Activated CD8-positive, alpha-beta T cell treated with anti-CD3 and anti-CD28 coated beads, Interleukin-2, amount 10 ng/mL, durations not matched to agents 7 days and 5 days (primary cell): ENCODE results near the gene SH3BP5L. TPM values are rescaled to one million over a fixed set of nuclear protein-coding genes. Genes with fewer than 3 reads are reported as not detected.
"Not testable (repeated sequence)": the region's sequence is repeated elsewhere in the genome, so short reads cannot be mapped to it uniquely, and the experiment has no call there.

ENCODE experiments used
- ATAC-seq: fragments of 150-1000 bp; cut with Tn5 transposase; one replicate; pipeline ENCODE4 v1.10.0; 2021; ENCODE audit warnings: moderate library complexity
- CTCF ChIA-PET: fragments of 350-600 bp; sonication (Branson Sonifier 250); formaldehyde crosslinking; loops from one replicate; lab custom pipeline; 2021; ENCODE audit warnings: antibody characterized with exemption; lab: Charles Lee
- POLR2A ChIA-PET: fragments of 350-600 bp; sonication (Branson Sonifier 250); formaldehyde crosslinking; loops from one replicate; lab custom pipeline; 2021; ENCODE audit warnings: antibody characterized with exemption; lab: Charles Lee
- DNase-seq: peaks from one replicate; pipeline ENCODE4 v3.0.0-alpha.2; 2020
- H3K27ac Mint-ChIP-seq: one replicate; pipeline ENCODE4 v1.8.0; 2021; ENCODE audit warnings: mild to moderate bottlenecking, mixed read lengths
- H3K27me3 Mint-ChIP-seq: one replicate; pipeline ENCODE4 v1.8.0; 2021; ENCODE audit warnings: low read depth, mixed read lengths
- H3K36me3 Mint-ChIP-seq: one replicate; pipeline ENCODE4 v1.8.0; 2021; ENCODE audit warnings: low read depth, mixed read lengths
- H3K4me1 Mint-ChIP-seq: one replicate; pipeline ENCODE4 v1.8.0; 2021; ENCODE audit warnings: low read depth, mixed read lengths
- H3K4me3 Mint-ChIP-seq: one replicate; pipeline ENCODE4 v1.8.0; 2021; ENCODE audit warnings: mild to moderate bottlenecking, mixed read lengths
- H3K9me3 Mint-ChIP-seq: one replicate; pipeline ENCODE4 v1.8.0; 2022; ENCODE audit warnings: mixed read lengths; ENCODE audit not compliant: insufficient read depth
- total RNA-seq, 2 experiments: library from RNA; stranded (reverse); gene quantifications; one replicate each; pipeline ENCODE4 v1.2.3, GENCODE V29; 2021

SH3BP5L gene
- total RNA-seq, 2 experiments from 2014 or later: 28.9 to 31.4 TPM

DNA sequence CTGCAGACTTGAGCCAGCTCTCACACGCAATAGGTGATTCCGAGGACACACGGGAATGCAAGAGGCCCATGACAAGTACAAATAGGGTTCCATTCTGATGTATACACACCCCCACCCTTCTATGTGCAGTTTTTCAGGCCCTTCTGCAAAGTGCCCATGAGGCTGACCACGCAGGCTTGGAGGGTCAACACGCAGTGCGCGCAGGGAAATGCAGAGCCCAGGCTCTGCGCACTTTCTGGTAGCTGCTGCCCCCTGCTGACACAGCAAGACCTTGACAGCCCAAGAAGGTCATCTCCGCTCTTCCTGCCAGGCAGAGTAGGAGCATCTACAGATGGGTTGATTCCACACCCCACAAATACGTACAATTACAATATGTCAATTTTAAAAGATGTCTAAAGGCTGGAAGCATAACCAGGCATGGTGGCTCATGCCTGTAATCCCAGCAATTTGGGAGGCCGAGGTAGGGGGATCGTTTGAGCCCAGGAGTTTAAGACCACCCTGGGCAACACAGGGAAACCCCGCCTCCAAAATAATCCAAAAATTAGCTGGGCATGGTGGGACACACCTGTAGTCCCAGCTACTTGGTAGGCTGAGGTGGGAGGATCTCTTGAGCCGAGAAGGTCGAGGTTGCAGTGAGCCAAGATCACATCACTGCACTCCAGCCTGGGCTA lies 18.5 kb downstream of the SH3BP5L start:
- Mint-ChIP-seq H3K27me3 (no peaks in the 10 kb centered on the region), H3K4me3 (no peak overlapping the region), H3K27ac (no peak overlapping the region), H3K9me3 (no peaks in the 10 kb centered on the region), H3K36me3 (peaks cover 4% of the 10 kb centered on the region), H3K4me1 (peaks cover 10% of the 10 kb centered on the region)
- ChIA-PET POLR2A (no interaction called here), CTCF (interaction anchor here (1.0 to 4.0 kb wide), 10 partner anchors 9 to 190 kb away, joined by 3 to 34 read pairs (median 6); no protein-coding TSS in a partner anchor)
- peak; percentile 86 for ATAC-seq
- DNase-seq: peak; percentile 68

DNA sequence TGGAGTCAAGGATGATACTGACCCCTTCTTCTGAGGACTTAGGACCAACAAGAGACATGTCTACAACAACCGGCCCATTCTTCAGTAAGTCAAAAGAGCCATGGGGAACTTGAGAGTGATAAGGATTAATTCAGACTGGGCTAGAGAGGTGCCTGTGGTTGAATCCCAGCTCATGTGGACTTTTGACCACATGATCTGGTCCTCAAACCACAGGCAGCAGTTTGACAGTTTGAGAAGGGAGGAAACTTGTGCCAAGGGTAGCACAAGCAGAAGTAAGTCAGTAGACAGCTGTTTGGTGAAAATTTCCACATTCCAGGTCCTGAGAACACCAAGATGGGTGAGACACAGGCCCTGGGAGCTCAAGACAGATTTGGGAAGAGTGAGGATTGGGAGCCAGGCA lies 19.8 kb downstream of the SH3BP5L start:
- ChIA-PET POLR2A (interaction anchor here (0.7 kb wide), 1 partner anchor 117 kb away, joined by 3 read pairs; no protein-coding TSS in a partner anchor), CTCF (interaction anchor here (0.9 to 4.0 kb wide), 10 partner anchors 10 to 563 kb away, joined by 3 to 34 read pairs (median 5); no protein-coding TSS in a partner anchor)
- peaks cover 10% of the 10 kb centered on the region for H3K4me1 Mint-ChIP-seq
- no peaks in the 10 kb centered on the region for H3K36me3 Mint-ChIP-seq
- DNase-seq (no peak), ATAC-seq (no peak)
- no peak overlapping the region for H3K27ac Mint-ChIP-seq
- no peaks in the 10 kb centered on the region for H3K9me3 Mint-ChIP-seq
- no peak overlapping the region for H3K4me3 Mint-ChIP-seq
- H3K27me3 Mint-ChIP-seq: no peaks in the 10 kb centered on the region

DNA sequence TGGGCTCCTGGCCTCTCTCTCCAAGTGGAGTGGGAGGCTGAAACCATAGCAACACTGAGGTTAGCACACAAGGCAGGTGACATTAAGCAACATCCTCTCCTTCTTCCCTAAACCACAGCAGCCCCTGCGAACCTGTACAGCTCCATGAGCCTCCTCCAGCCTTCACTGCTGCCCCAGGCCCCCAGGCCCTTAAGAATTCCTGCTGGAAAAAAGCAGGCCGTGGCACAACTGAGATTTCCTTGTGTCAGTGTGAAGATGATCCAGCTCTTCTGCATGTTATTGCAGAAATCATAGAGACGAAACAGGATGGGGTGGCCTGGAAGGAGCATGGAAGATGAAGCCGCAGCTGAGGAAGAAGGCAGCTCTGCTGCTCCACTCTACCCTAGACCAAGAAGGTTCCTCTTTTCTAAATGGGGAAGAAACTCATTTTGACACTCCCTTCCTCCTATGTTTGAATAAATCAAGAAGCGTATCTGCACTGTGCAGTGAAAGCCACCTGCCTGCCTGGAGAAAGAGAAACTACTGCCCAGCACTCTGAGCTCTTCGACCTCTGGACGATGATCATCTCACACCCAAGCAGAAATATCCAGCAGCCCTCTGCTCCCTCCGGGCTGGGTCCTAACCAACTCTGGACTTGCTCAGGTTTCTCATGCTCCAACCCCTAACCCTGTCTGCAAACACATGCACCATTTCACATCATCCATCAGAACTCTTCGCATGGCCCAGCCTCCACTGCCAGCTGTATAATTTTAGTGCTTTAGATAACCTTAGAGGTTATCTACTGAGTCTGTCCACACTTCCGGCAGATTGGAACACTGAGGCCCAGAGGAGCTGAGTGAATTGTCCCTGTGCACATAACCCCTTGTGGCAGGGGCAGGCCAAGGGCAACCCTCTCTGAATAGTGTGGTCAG lies 20.7 kb downstream of the SH3BP5L start:
- no peak for ATAC-seq
- no peak overlapping the region for H3K27ac Mint-ChIP-seq

DNA sequence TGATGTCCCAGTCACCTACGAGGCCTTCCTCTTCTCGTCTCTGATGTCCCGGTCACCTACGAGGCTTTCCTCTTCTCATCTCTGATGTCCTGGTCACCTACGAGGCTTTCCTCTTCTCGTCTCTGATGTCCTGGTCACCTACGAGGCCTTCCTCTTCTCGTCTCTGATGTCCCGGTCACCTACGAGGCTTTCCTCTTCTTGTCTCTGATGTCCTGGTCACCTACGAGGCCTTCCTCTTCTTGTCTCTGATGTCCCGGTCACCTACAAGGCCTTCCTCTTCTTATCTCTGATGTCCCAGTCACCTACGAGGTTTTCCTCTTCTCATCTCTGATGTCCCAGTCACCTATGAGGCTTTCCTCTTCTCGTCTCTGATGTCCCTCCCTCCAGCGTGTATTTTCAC lies 22.2 kb downstream of the SH3BP5L start:
- DNase-seq, POLR2A ChIA-PET, ATAC-seq, H3K27me3 Mint-ChIP-seq, H3K27ac Mint-ChIP-seq, H3K9me3 Mint-ChIP-seq, H3K4me3 Mint-ChIP-seq, H3K36me3 Mint-ChIP-seq: not testable (repeated sequence)
- CTCF ChIA-PET: interaction anchor here (4.0 kb wide), 1 partner anchor 180 kb away, joined by 34 read pairs; no protein-coding TSS in a partner anchor
- peaks cover 10% of the 10 kb centered on the region for H3K4me1 Mint-ChIP-seq

More for the DNA sequence above, 20.7 kb downstream of the SH3BP5L start:
- Mint-ChIP-seq H3K27me3 (no peaks in the 10 kb centered on the region), H3K4me3 (no peak overlapping the region), H3K36me3 (no peaks in the 10 kb centered on the region), H3K9me3 (no peaks in the 10 kb centered on the region), H3K4me1 (peaks cover 10% of the 10 kb centered on the region)
- CTCF ChIA-PET: interaction anchor here (0.9 to 4.0 kb wide), 6 partner anchors 9 to 562 kb away, joined by 3 to 34 read pairs (median 4); no protein-coding TSS in a partner anchor
- POLR2A ChIA-PET: interaction anchor here (0.7 to 0.9 kb wide), 2 partner anchors 16 to 118 kb away, joined by 3 read pairs; no protein-coding TSS in a partner anchor
- DNase-seq: no peak

DNA sequence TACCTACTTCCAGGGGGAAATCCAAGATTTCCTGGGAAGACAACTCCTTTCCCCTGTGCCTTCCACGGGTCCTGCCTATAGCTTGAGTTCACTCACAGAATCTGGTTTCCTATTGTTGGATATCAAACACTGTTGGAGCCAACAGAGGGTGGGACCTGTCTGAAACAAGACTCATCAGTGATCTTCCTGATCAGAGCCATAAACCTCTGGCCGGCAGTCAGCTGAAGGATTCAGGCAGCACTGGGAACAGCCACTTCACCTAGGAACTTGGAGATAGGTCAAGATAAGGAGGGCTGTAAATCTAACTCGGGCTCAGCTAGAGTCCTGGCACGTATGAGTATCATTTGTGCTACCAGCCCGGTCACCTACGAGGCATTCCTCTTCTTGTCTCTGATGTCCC lies 23.3 kb downstream of the SH3BP5L start:
- Mint-ChIP-seq H3K4me1 (peaks cover 10% of the 10 kb centered on the region), H3K9me3 (no peaks in the 10 kb centered on the region), H3K27ac (no peak overlapping the region), H3K36me3 (no peaks in the 10 kb centered on the region), H3K27me3 (peaks cover 8% of the 10 kb centered on the region), H3K4me3 (no peak overlapping the region)
- ChIA-PET POLR2A (no interaction called here), CTCF (no interaction called here)
- ATAC-seq (no peak), DNase-seq (no peak)

DNA sequence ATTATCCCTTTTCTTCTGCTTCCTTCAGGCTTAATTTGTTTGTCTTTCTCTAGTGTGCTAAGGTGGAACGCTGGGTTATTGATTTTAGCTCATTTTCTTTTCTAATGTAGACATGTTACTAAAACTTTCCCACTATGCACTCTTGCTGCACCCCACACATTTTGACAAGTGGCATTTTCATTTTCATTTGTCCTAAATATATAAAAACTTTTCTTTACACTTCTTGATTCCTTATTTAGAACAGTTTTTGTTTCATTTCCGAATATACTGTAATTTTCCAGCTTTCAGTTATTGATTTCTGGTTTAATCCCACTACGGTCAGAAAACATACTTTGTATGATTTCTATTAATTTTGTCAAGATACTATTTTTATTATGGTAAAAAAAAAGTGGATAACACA lies 25.3 kb downstream of the SH3BP5L start:
- H3K27ac Mint-ChIP-seq: no peak overlapping the region
- ChIA-PET CTCF (interaction anchor here (1.3 kb wide), 1 partner anchor 14 kb away, joined by 4 read pairs; no protein-coding TSS in a partner anchor), POLR2A (no interaction called here)
- DNase-seq: no peak
- ATAC-seq: no peak
- H3K27me3 Mint-ChIP-seq: peaks cover 10% of the 10 kb centered on the region
- peaks cover 10% of the 10 kb centered on the region for H3K4me1 Mint-ChIP-seq
- H3K4me3 Mint-ChIP-seq: no peak overlapping the region
- H3K9me3 Mint-ChIP-seq: no peaks in the 10 kb centered on the region
- H3K36me3 Mint-ChIP-seq: no peaks in the 10 kb centered on the region

DNA sequence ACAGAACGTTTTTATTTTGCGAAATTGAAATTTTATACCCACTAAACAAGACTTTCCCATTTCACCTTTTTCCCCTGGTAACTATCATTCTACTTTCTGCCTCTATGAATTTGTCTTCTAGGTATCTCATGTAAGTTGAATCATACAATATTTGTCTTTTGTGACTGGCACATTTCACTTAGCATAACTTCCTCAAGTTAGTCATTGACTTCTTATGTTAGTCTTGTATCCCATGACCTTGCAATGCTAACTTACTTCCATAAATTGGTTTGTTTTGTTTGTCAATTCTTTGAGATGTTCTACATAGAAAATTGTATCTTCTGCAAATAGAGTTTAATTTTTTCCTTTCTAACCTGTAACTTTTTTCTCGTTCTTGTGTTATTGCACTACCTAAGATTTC lies 26.9 kb downstream of the SH3BP5L start:
- ATAC-seq (no peak), DNase-seq (no peak)
- Mint-ChIP-seq H3K9me3 (no peaks in the 10 kb centered on the region), H3K4me3 (no peak overlapping the region), H3K4me1 (no peaks in the 10 kb centered on the region), H3K36me3 (no peaks in the 10 kb centered on the region), H3K27me3 (peaks cover 10% of the 10 kb centered on the region), H3K27ac (no peak overlapping the region)
- ChIA-PET POLR2A (interaction anchor here (0.6 kb wide), 1 partner anchor 43 kb away, joined by 3 read pairs; no protein-coding TSS in a partner anchor), CTCF (no interaction called here)

DNA sequence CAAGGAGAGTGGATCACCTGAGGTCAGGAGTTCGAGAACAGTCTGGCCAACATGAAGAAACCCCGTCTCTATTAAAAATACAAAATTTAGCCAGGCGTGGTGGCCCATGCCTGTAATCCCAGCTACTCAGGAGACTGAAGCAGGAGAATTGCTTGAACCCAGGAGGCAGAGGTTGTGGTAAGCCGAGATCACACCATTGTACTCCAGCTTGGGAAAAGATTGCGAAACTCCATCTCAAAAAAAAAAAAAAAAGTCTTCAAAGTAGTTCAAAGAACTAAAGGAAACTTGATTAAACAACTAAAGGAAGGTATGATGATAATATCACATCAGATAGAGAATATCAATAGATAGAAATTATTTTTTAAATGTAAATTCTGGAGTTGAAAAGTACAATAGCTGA lies 31.1 kb downstream of the SH3BP5L start:
- H3K4me1 Mint-ChIP-seq, H3K27ac Mint-ChIP-seq, ATAC-seq, H3K36me3 Mint-ChIP-seq, H3K9me3 Mint-ChIP-seq, DNase-seq, POLR2A ChIA-PET, H3K4me3 Mint-ChIP-seq: not testable (repeated sequence)
- H3K27me3 Mint-ChIP-seq: peaks cover 10% of the 10 kb centered on the region
- CTCF ChIA-PET: interaction anchor here (2.2 kb wide), 1 partner anchor 12 kb away, joined by 7 read pairs; no protein-coding TSS in a partner anchor

DNA sequence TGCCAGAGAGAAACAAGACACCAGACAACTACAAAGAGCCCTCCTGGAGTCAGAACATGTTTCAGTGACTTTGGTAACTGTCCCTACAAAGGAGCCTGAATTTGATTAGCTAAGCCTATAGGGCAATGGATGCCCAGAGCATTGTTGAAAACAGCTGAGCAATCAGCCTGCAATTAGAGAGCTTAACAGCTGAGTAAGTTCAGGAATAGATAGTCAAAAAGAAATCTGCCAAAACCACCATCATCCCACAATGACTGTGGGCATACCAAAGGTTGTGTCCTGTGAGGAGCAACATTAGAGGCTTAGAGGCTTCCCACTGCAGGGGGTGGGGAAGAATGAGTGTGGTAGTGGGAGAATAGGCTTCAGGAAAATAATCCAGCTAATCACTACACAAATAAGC lies 32.1 kb downstream of the SH3BP5L start:
- Mint-ChIP-seq H3K27me3 (peaks cover 8% of the 10 kb centered on the region), H3K36me3 (no peaks in the 10 kb centered on the region), H3K9me3 (no peaks in the 10 kb centered on the region), H3K27ac (no peak overlapping the region), H3K4me3 (no peak overlapping the region), H3K4me1 (no peaks in the 10 kb centered on the region)
- ChIA-PET POLR2A (no interaction called here), CTCF (no interaction called here)
- no peak for ATAC-seq
- no peak for DNase-seq

DNA sequence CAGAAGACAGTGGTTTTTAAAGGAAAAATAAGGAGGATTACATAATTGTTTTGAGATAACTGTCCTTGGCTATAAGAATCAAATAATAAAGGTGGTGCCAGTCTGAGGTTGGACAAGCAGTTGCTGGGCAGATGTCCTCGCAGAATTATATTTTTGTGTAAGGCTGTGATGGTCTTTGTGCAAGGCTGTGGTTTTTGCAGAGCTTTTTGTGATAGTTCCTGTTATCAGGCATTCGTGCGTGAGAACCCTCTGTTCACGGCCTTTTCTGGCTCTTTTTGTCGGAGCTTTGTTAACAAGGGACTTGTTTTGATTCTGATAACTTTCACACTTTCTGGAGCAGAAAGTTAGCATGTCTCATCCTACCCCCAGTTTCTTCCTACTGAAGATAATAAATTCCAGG lies 33.4 kb downstream of the SH3BP5L start:
- DNase-seq (no peak), ATAC-seq (no peak)
- H3K9me3 Mint-ChIP-seq: no peaks in the 10 kb centered on the region
- H3K27me3 Mint-ChIP-seq: peaks cover under 1% of the 10 kb centered on the region
- no peak overlapping the region for H3K27ac Mint-ChIP-seq
- no peaks in the 10 kb centered on the region for H3K36me3 Mint-ChIP-seq
- H3K4me1 Mint-ChIP-seq: no peaks in the 10 kb centered on the region
- CTCF ChIA-PET: interaction anchor here (0.7 kb wide), 1 partner anchor 203 kb away, joined by 3 read pairs; no protein-coding TSS in a partner anchor
- H3K4me3 Mint-ChIP-seq: no peak overlapping the region
- POLR2A ChIA-PET: interaction anchor here (0.6 kb wide), 1 partner anchor 27 kb away, joined by 4 read pairs; no protein-coding TSS in a partner anchor

DNA sequence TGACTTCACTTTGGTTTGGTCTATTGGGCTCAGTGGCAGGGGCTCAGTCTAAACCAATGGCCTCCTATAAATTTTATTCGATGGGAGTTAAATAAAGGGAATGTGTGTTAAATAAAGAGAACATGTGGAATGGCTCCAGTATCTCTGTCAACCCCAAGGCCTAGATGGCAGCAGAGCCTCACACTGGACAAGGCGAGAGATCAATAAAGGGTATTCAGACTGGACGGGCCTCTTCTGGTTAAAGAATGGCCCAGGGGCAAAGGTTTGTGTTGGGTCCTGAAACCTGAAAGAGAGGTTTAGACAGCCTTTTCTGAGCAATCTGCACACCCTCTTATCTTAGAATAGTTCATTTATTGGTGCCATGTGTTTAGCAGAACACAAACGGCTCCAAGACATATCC lies 34.7 kb downstream of the SH3BP5L start:
- CTCF ChIA-PET: no interaction called here
- no peaks in the 10 kb centered on the region for H3K9me3 Mint-ChIP-seq
- H3K4me3 Mint-ChIP-seq: no peak overlapping the region
- DNase-seq: no peak
- H3K36me3 Mint-ChIP-seq: no peaks in the 10 kb centered on the region
- ATAC-seq: no peak
- H3K4me1 Mint-ChIP-seq: no peaks in the 10 kb centered on the region
- POLR2A ChIA-PET: no interaction called here
- no peak overlapping the region for H3K27ac Mint-ChIP-seq
- H3K27me3 Mint-ChIP-seq: no peaks in the 10 kb centered on the region
